Measurements from ENCODE around the gene NFIB.

GRCh38 chr9:14043483-14043882 is 270.5 kb downstream of the NFIB start:
- TF ChIP-seq CTCF (conservative IDR thresholded peaks at IDR 0.05 in 1 of 2, IDR thresholded peaks at IDR 0.05 in 1 of 2; ENCODE audit: extremely low read depth in 1 of 2, insufficient read depth in 1 of 2, low read depth in 1 of 2, low read length in 2 of 2) (no peak), EZH2 (IDR thresholded peaks at IDR 0.05; ENCODE audit: borderline replicate concordance, low read length) (no peak)

All from mammary epithelial cell (primary cell).